ENCODE data around the gene WAC. TPM values are rescaled to one million over a fixed set of nuclear protein-coding genes. Genes with fewer than 3 reads are reported as not detected.

WAC gene
- total RNA-seq, 6 donors from 2014 or later = 74.6 to 159 (median 101) TPM

- 32% methylated on average over 5 of the region's 5 CpGs for WGBS, 2 donors
- Histone ChIP-seq H3K36me3 (peaks cover 4 to 46% (median 29%) of the 10 kb centered on the region in 4 donors), H3K4me3 (no peak overlapping the region), H3K27me3 (no peaks in the 10 kb centered on the region), H3K4me1 (peaks cover 25 to 32% (median 29%) of the 10 kb centered on the region in 4 donors), H3K9me3 (no peaks in the 10 kb centered on the region), H3K27ac (peak overlapping the region in 2 of 4 donors; percentile 25 to 45)
- TF ChIP-seq CTCF (IDR thresholded peaks at IDR 0.05) (no peak), POLR2A (IDR thresholded peaks at IDR 0.05) (no peak), POLR2AphosphoS5 (IDR thresholded peaks at IDR 0.05) (no peak), EP300 (IDR thresholded peaks at IDR 0.05) (no peak)
- peak in 1 of 2 donors; percentile 72 for ATAC-seq (ENCODE audit: low FRiP score in 2 of 2)
- DNase-seq = peak in 1 of 2 donors; percentile 39
These were observed 54.5 kb downstream of the WAC start for GRCh38 chr10:28587270-28587969.

DNA sequence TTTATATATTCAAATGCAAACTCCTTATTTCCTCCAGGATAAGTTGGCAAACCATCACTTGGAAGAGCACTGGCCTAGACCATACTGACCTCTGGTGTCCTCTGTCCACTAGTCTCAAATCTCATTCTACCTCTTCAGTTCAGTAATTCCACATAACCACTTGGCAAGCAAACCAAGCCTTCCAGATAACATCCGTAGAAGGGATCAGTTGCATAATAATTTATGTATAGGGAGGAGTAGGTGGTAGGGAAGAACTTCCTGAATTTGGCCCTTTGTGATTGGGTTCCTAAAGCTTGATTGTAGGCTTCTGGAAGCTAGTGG, 55.0 kb downstream of the WAC start:
- Histone ChIP-seq H3K27me3 (no peaks in the 10 kb centered on the region), H3K4me3 (no peak overlapping the region), H3K9me3 (no peaks in the 10 kb centered on the region), H3K36me3 (peaks cover 4 to 51% (median 30%) of the 10 kb centered on the region in 4 donors), H3K4me1 (peaks cover 25 to 34% (median 30%) of the 10 kb centered on the region in 4 donors), H3K27ac (peak overlapping the region; percentile 19 to 45 (median 28))
- peak in 1 of 6 experiments; percentile 38 for TF ChIP-seq CTCF (IDR thresholded peaks at IDR 0.05)
- TF ChIP-seq EP300 (IDR thresholded peaks at IDR 0.05) = no peak
- no peak for TF ChIP-seq POLR2A (IDR thresholded peaks at IDR 0.05)
- no peak for DNase-seq
- peak; percentile 66 to 79 for ATAC-seq (ENCODE audit: low FRiP score in 2 of 2)
- WGBS, 2 donors = 5 to 7% methylated on average over 1 of the region's 1 CpG

GRCh38 chr10:28592953-28593352, 60.0 kb downstream of the WAC start:
- Histone ChIP-seq H3K36me3 (peaks cover 4 to 56% (median 23%) of the 10 kb centered on the region in 4 donors), H3K9me3 (no peaks in the 10 kb centered on the region), H3K4me1 (peaks cover 20 to 43% (median 39%) of the 10 kb centered on the region in 4 donors), H3K4me3 (no peak overlapping the region), H3K27me3 (no peaks in the 10 kb centered on the region), H3K27ac (peak overlapping the region in 1 of 4 donors; percentile 46)
- whole genome bisulfite sequencing, 2 donors = 97 to 98% methylated on average over 1 of the region's 1 CpG
- ATAC-seq (ENCODE audit: low FRiP score in 2 of 2) = peak in 1 of 2 donors; percentile 71
- TF ChIP-seq CTCF (IDR thresholded peaks at IDR 0.05) (no peak), POLR2A (IDR thresholded peaks at IDR 0.05) (no peak), POLR2AphosphoS5 (IDR thresholded peaks at IDR 0.05) (no peak), EP300 (IDR thresholded peaks at IDR 0.05) (no peak)
- DNase-seq = no peak

DNA sequence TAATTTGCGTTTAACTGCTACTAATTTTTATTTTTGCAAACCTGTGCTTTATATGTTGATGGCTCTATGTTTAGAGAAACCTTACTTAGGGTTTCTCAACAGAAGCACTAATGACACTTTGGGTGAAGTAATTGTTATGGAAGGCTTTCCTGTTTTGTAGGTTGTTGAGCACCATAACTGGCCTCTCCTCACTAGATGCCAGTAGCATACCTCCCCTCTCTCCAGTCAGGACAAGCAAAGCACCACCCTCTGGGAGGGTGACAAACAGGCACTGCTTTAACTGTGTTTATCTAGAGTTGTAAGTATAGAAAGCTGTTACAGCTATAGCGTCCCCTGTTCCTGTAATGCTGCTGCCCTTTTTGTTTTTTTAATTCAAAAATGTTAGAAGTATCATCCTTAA, 60.9 kb downstream of the WAC start:
- TF ChIP-seq EP300 (IDR thresholded peaks at IDR 0.05) = no peak
- H3K27ac ChIP-seq = peak overlapping the region in 1 of 4 donors; percentile 46
- no peaks in the 10 kb centered on the region for H3K9me3 ChIP-seq
- peaks cover 11 to 34% (median 31%) of the 10 kb centered on the region in 4 donors for H3K4me1 ChIP-seq
- H3K27me3 ChIP-seq = no peaks in the 10 kb centered on the region
- ATAC-seq (ENCODE audit: low FRiP score in 2 of 2) = no peak
- H3K36me3 ChIP-seq = peaks cover 4 to 63% (median 23%) of the 10 kb centered on the region in 4 donors
- 76 to 85% methylated on average over 2 of the region's 2 CpGs for WGBS, 2 donors
- H3K4me3 ChIP-seq = no peak overlapping the region
- DNase-seq = no peak

GRCh38 chr10:28594406-28594805, 61.5 kb downstream of the WAC start:
- peaks cover 4 to 63% (median 23%) of the 10 kb centered on the region in 4 donors for H3K36me3 ChIP-seq
- WGBS, 2 donors = 86 to 87% methylated on average over 5 of the region's 5 CpGs
- no peaks in the 10 kb centered on the region for H3K27me3 ChIP-seq
- no peak for TF ChIP-seq POLR2AphosphoS5 (IDR thresholded peaks at IDR 0.05)
- TF ChIP-seq POLR2A (IDR thresholded peaks at IDR 0.05) = no peak
- TF ChIP-seq CTCF (IDR thresholded peaks at IDR 0.05) = no peak
- no peak for TF ChIP-seq EP300 (IDR thresholded peaks at IDR 0.05)
- no peak for DNase-seq
- no peak overlapping the region for H3K27ac ChIP-seq
- H3K4me1 ChIP-seq = peaks cover 7 to 29% (median 29%) of the 10 kb centered on the region in 4 donors
- no peaks in the 10 kb centered on the region for H3K9me3 ChIP-seq
- no peak for ATAC-seq (ENCODE audit: low FRiP score in 2 of 2)
- H3K4me3 ChIP-seq = no peak overlapping the region
